Nephron progenitor cell (in vitro differentiated cells): Measurements from ENCODE around the gene ARHGAP31.
"Not testable (repeated sequence)": the region's sequence is repeated elsewhere in the genome, so short reads cannot be mapped to it uniquely, and the experiment has no call there.

Experiments used
- DNase-seq: peaks from one replicate; pipeline ENCODE4 v3.0.0; 2021
- H3K27ac Mint-ChIP-seq: 2 replicates; pipeline ENCODE4 v1.8.0; 2021; ENCODE audit warnings: mild to moderate bottlenecking, moderate library complexity, mixed read lengths
- H3K27me3 Mint-ChIP-seq: 2 replicates; pipeline ENCODE4 v1.8.0; 2021; ENCODE audit warnings: mild to moderate bottlenecking, low read depth, mixed read lengths; ENCODE audit not compliant: poor library complexity
- H3K36me3 Mint-ChIP-seq: 2 replicates; pipeline ENCODE4 v1.8.0; 2021; ENCODE audit warnings: low read depth, mixed read lengths
- H3K4me1 Mint-ChIP-seq: 2 replicates; pipeline ENCODE4 v1.8.0; 2021; ENCODE audit warnings: mixed read lengths
- H3K4me3 Mint-ChIP-seq: 2 replicates; pipeline ENCODE4 v1.8.0; 2021; ENCODE audit warnings: mild to moderate bottlenecking, moderate library complexity, mixed read lengths
- H3K9me3 Mint-ChIP-seq: 2 replicates; pipeline ENCODE4 v1.8.0; 2021; ENCODE audit warnings: mild to moderate bottlenecking, moderate library complexity, mixed read lengths
- TF ChIP-seq, protein P1 (sequence below): fragments of 200-600 bp; sonication (generic); IDR thresholded peaks from 2 replicates; pipeline ENCODE4 v1.5.0; 2021; ENCODE audit warnings: antibody characterized with exemption

ARHGAP31 gene

DNA sequence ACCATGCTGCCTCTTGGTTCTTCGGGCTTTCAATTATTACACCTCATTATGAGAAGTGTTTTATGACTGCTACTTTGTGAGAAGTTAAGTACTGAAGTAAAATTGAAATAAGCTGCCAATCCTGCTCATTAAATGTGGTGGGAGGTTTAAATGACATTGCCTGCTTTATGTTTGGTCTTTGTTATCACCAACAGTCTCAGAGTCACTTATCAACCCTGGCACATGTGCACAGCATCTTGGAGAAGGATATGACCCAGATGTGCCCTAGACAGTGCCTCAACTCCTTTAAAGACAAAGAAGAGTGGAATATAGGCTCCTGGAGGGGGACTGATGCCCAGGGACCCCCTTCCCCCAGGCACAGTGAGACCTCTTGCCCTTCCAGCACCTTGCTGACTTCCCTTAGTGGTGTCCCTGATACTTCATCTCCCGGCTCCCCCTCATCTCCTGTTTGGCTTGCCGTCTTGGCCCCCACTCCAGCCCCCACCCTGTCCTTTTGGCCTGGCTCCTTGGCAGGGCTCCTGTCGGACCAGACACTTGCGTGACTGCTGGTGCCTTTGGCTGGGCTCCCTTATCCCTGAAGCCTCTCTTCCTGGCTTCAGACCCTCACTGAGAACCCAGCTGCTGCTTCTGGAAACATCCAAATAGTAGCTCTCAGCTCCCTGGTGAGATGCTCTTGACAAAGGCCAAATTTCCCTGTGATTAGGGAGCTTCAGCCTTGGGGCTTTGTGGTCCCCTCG is 39.8 kb downstream of the ARHGAP31 start:
- peaks cover 19% of the 10 kb centered on the region for H3K4me1 Mint-ChIP-seq
- DNase-seq, result no peak
- peaks cover 16% of the 10 kb centered on the region for H3K36me3 Mint-ChIP-seq
- no peaks in the 10 kb centered on the region for H3K27me3 Mint-ChIP-seq
- H3K9me3 Mint-ChIP-seq, result peaks cover 11% of the 10 kb centered on the region
- TF ChIP-seq, protein P1, sequence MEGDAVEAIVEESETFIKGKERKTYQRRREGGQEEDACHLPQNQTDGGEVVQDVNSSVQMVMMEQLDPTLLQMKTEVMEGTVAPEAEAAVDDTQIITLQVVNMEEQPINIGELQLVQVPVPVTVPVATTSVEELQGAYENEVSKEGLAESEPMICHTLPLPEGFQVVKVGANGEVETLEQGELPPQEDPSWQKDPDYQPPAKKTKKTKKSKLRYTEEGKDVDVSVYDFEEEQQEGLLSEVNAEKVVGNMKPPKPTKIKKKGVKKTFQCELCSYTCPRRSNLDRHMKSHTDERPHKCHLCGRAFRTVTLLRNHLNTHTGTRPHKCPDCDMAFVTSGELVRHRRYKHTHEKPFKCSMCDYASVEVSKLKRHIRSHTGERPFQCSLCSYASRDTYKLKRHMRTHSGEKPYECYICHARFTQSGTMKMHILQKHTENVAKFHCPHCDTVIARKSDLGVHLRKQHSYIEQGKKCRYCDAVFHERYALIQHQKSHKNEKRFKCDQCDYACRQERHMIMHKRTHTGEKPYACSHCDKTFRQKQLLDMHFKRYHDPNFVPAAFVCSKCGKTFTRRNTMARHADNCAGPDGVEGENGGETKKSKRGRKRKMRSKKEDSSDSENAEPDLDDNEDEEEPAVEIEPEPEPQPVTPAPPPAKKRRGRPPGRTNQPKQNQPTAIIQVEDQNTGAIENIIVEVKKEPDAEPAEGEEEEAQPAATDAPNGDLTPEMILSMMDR, result no peak
- no peak overlapping the region for H3K27ac Mint-ChIP-seq
- no peak overlapping the region for H3K4me3 Mint-ChIP-seq

DNA sequence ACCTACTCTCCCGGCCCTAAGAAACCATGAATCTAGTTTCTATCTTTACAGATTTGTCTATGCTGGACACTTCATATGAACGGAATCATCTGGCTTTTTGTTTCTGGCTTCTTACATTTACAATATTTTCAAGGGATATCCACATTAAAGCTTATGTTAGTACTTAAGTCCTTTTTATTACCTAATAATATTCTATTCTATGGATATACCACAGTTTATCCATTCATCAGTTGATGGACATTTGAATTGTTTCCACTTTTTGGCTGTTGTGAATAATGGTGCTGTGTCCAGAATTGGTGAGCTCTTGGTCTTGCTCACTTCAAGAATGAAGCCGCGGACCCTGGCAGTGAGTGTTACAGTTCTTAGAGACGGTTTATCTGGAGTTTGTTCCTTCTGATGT is 42.6 kb downstream of the ARHGAP31 start:
- H3K27ac Mint-ChIP-seq, result no peak overlapping the region
- peaks cover 18% of the 10 kb centered on the region for H3K4me1 Mint-ChIP-seq
- peaks cover 11% of the 10 kb centered on the region for H3K9me3 Mint-ChIP-seq
- TF ChIP-seq, protein P1, result no peak
- H3K36me3 Mint-ChIP-seq, result peaks cover 16% of the 10 kb centered on the region
- H3K4me3 Mint-ChIP-seq, result no peak overlapping the region
- no peak for DNase-seq
- H3K27me3 Mint-ChIP-seq, result no peaks in the 10 kb centered on the region

DNA sequence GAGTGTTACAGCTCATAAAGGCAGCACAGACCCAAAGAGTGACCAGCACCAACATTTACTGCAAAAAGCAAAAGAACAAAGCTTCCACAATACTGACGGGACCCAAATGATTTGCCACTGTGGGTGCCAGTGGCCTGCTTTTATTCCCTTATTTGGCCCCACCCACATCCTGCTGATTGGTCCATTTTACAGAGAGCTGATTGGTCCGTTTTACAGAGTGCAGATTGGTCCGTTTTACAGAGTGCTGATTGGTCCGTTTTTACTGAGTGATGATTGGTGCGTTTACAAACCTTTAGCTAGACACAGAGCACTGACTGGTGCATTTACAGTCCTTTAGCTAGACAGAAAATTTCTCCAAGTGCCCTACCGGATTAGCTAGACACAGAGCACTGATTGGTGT is 43.2 kb downstream of the ARHGAP31 start:
- DNase-seq, H3K27ac Mint-ChIP-seq, H3K4me3 Mint-ChIP-seq, H3K27me3 Mint-ChIP-seq: not testable (repeated sequence)
- peaks cover 16% of the 10 kb centered on the region for H3K36me3 Mint-ChIP-seq
- peaks cover 11% of the 10 kb centered on the region for H3K9me3 Mint-ChIP-seq
- H3K4me1 Mint-ChIP-seq, result peaks cover 12% of the 10 kb centered on the region

DNA sequence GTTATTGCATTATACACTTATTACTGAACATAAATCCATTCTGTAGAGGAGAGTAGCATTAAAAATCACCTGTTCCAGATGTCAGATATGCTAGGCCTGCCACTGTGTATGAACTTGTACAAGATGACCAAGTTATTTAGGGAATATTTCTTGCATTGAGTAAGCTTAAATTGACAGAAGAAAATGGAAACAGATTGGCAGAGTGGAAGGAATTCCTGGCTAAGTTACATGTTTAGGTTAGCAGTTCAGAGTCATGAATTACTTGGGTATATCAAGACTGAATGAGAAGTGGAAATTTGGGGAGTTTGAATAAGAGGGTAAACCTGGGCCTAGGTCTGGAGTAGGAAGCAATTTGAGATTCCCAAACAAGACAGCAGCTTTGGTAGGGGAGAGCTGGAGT is 44.6 kb downstream of the ARHGAP31 start:
- no peak for DNase-seq
- H3K36me3 Mint-ChIP-seq, result peaks cover 16% of the 10 kb centered on the region
- TF ChIP-seq, protein P1, result no peak

DNA sequence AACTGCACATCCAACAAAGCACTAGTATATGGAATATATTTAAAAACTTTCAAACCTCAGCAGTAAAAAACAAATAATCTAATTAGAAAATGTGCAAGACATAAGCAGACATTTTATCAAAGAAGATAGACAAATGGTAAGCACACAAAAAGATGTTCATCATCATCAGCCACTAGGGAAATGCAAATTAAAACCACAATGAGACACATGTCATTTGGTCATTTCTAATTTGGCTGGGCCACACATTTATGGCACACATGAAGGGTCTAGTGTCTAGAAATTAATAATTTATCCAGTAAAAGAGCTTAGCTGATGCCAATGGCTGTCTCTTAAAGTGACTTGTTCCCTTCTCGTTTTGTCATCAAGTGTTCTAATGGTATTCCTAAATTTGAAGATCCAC is 45.8 kb downstream of the ARHGAP31 start:
- peaks cover 11% of the 10 kb centered on the region for H3K9me3 Mint-ChIP-seq
- no peaks in the 10 kb centered on the region for H3K27me3 Mint-ChIP-seq
- H3K27ac Mint-ChIP-seq, result no peak overlapping the region
- peaks cover 19% of the 10 kb centered on the region for H3K4me1 Mint-ChIP-seq
- H3K4me3 Mint-ChIP-seq, result no peak overlapping the region
- TF ChIP-seq, protein P1, result no peak
- H3K36me3 Mint-ChIP-seq, result peaks cover 16% of the 10 kb centered on the region
- DNase-seq, result no peak

More for the DNA sequence above, 44.6 kb downstream of the ARHGAP31 start:
- H3K27me3 Mint-ChIP-seq, result no peaks in the 10 kb centered on the region
- H3K4me1 Mint-ChIP-seq, result peaks cover 17% of the 10 kb centered on the region
- peaks cover 11% of the 10 kb centered on the region for H3K9me3 Mint-ChIP-seq
- peak overlapping the region; percentile 5 for H3K27ac Mint-ChIP-seq
- no peak overlapping the region for H3K4me3 Mint-ChIP-seq

- Mint-ChIP-seq H3K27me3 (no peaks in the 10 kb centered on the region), H3K9me3 (peaks cover 8% of the 10 kb centered on the region), H3K4me1 (peaks cover 19% of the 10 kb centered on the region), H3K4me3 (no peak overlapping the region), H3K27ac (peak overlapping the region; percentile 89), H3K36me3 (peaks cover 13% of the 10 kb centered on the region)
- no peak for DNase-seq
- TF ChIP-seq, protein P1, result no peak
Measured at GRCh38 chr3:119340446-119340845, 46.3 kb downstream of the ARHGAP31 start.
